Panc1 (cell line): ENCODE measurements around the gene TSC2.
"Not testable (repeated sequence)": the region's sequence is repeated elsewhere in the genome, so short reads cannot be mapped to it uniquely, and the experiment has no call there.

Experiments used
- CTCF ChIP-seq: fragments of 450-650 bp; IDR thresholded peaks from 2 replicates; pipeline ENCODE4 v1.5.1; 2017; ENCODE audit warnings: mild to moderate bottlenecking
- POLR2AphosphoS5 ChIP-seq: IDR thresholded peaks from 2 replicates; pipeline ENCODE4 v1.6.1; 2012; ENCODE audit warnings: mild to moderate bottlenecking, low read depth, low read length, moderate library complexity
- REST ChIP-seq, 2 experiments: IDR thresholded peaks; 2 replicates each; pipeline ENCODE4 v1.6.1; 2011 to 2012; ENCODE audit warnings: low read depth in 2 of 2, control low read depth in 1 of 2, low read length in 1 of 2, mild to moderate bottlenecking in 1 of 2, moderate library complexity in 1 of 2; ENCODE audit not compliant: insufficient read depth in 1 of 2
- SIN3A ChIP-seq: IDR thresholded peaks from 2 replicates; pipeline ENCODE4 v1.6.1; 2012; ENCODE audit warnings: low read depth, mild to moderate bottlenecking, low read length, moderate library complexity, borderline replicate concordance; ENCODE audit not compliant: insufficient read depth

- TF ChIP-seq POLR2AphosphoS5; CTCF; SIN3A; REST (IDR thresholded peaks at IDR 0.05; ENCODE audit: insufficient read depth in 1 of 2, low read depth in 2 of 2, low read length in 1 of 2): not testable (repeated sequence)
Observed at GRCh38 chr16:2111412-2112335, 63.9 kb downstream of the TSC2 start.
